GM19193 (cell line): ENCODE measurements around the gene LDLRAD1.

ENCODE experiments used
- POLR2A ChIP-seq: IDR thresholded peaks from 4 replicates; pipeline ENCODE4 v1.6.1; 2011; ENCODE audit not compliant: insufficient read depth, insufficient read length; ENCODE audit errors: extremely low read depth

The LDLRAD1 gene

GRCh38 chr1:54006508-54006907 is 11.5 kb downstream of the LDLRAD1 start:
- no peak for TF ChIP-seq POLR2A

GRCh38 chr1:54004481-54005049 is 13.4 kb downstream of the LDLRAD1 start:
- no peak for TF ChIP-seq POLR2A

- TF ChIP-seq POLR2A, result no peak
These were observed 14.7 kb downstream of the LDLRAD1 start for GRCh38 chr1:54003249-54003646.

- TF ChIP-seq POLR2A, result no peak
These were observed 15.3 kb downstream of the LDLRAD1 start for GRCh38 chr1:54002544-54003248.

- TF ChIP-seq POLR2A, result no peak
These were observed 16.4 kb downstream of the LDLRAD1 start for GRCh38 chr1:54001591-54001990.

GRCh38 chr1:53999920-54000319 is 18.1 kb downstream of the LDLRAD1 start:
- TF ChIP-seq POLR2A, result no peak

GRCh38 chr1:53998223-53998622 is 19.8 kb downstream of the LDLRAD1 start:
- TF ChIP-seq POLR2A, result no peak

GRCh38 chr1:53995683-53996082 is 22.3 kb downstream of the LDLRAD1 start:
- no peak for TF ChIP-seq POLR2A

- TF ChIP-seq POLR2A, result no peak
These were observed 25.7 kb downstream of the LDLRAD1 start for GRCh38 chr1:53992085-53992874.

GRCh38 chr1:53987880-53988279 is 30.1 kb downstream of the LDLRAD1 start:
- TF ChIP-seq POLR2A, result no peak

GRCh38 chr1:53986458-53986857 is 31.5 kb downstream of the LDLRAD1 start:
- no peak for TF ChIP-seq POLR2A

- TF ChIP-seq POLR2A, result no peak
These were observed 33.3 kb downstream of the LDLRAD1 start for GRCh38 chr1:53984726-53985125.

- TF ChIP-seq POLR2A, result no peak
These were observed 35.3 kb downstream of the LDLRAD1 start for GRCh38 chr1:53982763-53983104.

GRCh38 chr1:53982034-53982762 is 35.8 kb downstream of the LDLRAD1 start:
- no peak for TF ChIP-seq POLR2A

GRCh38 chr1:53981220-53981619 is 36.8 kb downstream of the LDLRAD1 start:
- TF ChIP-seq POLR2A, result no peak
